Heart left ventricle (tissue), 16 donors: ENCODE measurements around the gene PLA2G12A. TPM values are rescaled to one million over a fixed set of nuclear protein-coding genes. Genes with fewer than 3 reads are reported as not detected.

Source experiments
- ATAC-seq, 4 donors: fragments of 200-7000 bp; cut with Tn5 transposase; one replicate each; pipeline ENCODE4 v1.9.1; 2020 to 2022; ENCODE audit warnings: moderate library complexity in 4 of 4, mild to moderate bottlenecking in 3 of 4, moderate number of reproducible peaks in 1 of 4
- DNase-seq, 5 donors: peaks; one replicate each; pipeline ENCODE4 v3.0.0-alpha.2; 2020
- H3K27ac ChIP-seq, 12 donors: fragments of 200-600 bp; sonication (generic) in 4 of 12; one replicate each; pipeline versions ENCODE4 v1.5.0 to v1.8.0; 2016 to 2022; ENCODE audit warnings: mild to moderate bottlenecking in 2 of 12
- H3K27me3 ChIP-seq, 9 donors: fragments of 200-600 bp; sonication (generic) in 2 of 9; one replicate each; pipeline versions ENCODE4 v1.5.1 to v1.8.0; 2016 to 2022; ENCODE audit warnings: mild to moderate bottlenecking in 3 of 9
- H3K36me3 ChIP-seq, 9 donors: fragments of 200-600 bp; sonication (generic) in 2 of 9; one replicate each; pipeline versions ENCODE4 v1.5.0 to v1.8.0; 2018 to 2022; ENCODE audit warnings: mild to moderate bottlenecking in 2 of 9
- H3K4me1 ChIP-seq, 12 donors: fragments of 200-600 bp; sonication (generic) in 4 of 12; one replicate each; pipeline versions ENCODE4 v1.5.0 to v1.8.0; 2016 to 2022; ENCODE audit warnings: mild to moderate bottlenecking in 3 of 12
- H3K4me3 ChIP-seq, 12 donors: fragments of 200-600 bp; sonication (generic) in 4 of 12; one replicate each; pipeline versions ENCODE4 v1.5.0 to v1.8.0; 2017 to 2022; ENCODE audit warnings: mild to moderate bottlenecking in 9 of 12, moderate library complexity in 4 of 12
- H3K9me3 ChIP-seq, 12 donors: fragments of 200-600 bp; sonication (generic) in 4 of 12; one replicate each; pipeline versions ENCODE4 v1.5.0 to v1.8.0; 2016 to 2022; ENCODE audit warnings: mild to moderate bottlenecking in 1 of 12
- POLR2A ChIP-seq, 2 donors: fragments of 450-650 bp; IDR thresholded peaks; one replicate each; pipeline ENCODE4 v1.6.1; 2017; ENCODE audit warnings: antibody characterized with exemption in 2 of 2, mild to moderate bottlenecking in 2 of 2, moderate library complexity in 2 of 2
- WGBS, 4 donors: extraction: QIAGEN DNeasy Blood & Tissue Kit in 2 of 4; methylation state at CpG; one replicate each; pipeline versions ENCODE4 v1.1.5 to v1.1.7; 2013 to 2018; 5-methylcytosine and 5-hydroxymethylcytosine counted together
- intact Hi-C, 10 donors: fragments of 100-400 bp; cut with DNase I; formaldehyde crosslinking; loops; one replicate each; pipeline versions ENCODE4 v1.11.1 to v1.14.2; 2022
- polyA plus RNA-seq, 2 donors: library from polyadenylated mRNA; stranded (reverse); fragments of 200-250 nt; gene quantifications; one replicate each; pipeline ENCODE4 v1.2.3, GENCODE V29; 2013
- total RNA-seq, 9 donors: library from RNA; depleted of rRNA in 2 of 9; stranded (reverse); fragments of >200 nt in 2 of 9; fragmentation: NEBNext Ultra II Directional in 3 of 9; extraction: Animal tissue kit (Norgen Biotek cat#: 25700) in 3 of 9; gene quantifications; one replicate each; pipeline versions ENCODE4 v1.1.0 to v1.2.4, GENCODE V29; 2016 to 2023
- TF ChIP-seq, protein P1 (sequence below), 12 donors: fragments of 200-600 bp; sonication (generic) in 4 of 12; IDR thresholded peaks; one replicate each; pipeline versions ENCODE4 v1.5.0 to v1.8.0; 2018 to 2022; ENCODE audit warnings: antibody characterized with exemption in 12 of 12, mild to moderate bottlenecking in 5 of 12
- donor health status: ischemic (EF 13 %, LVEDD 7.1; RV severe dilation, severe dysfunction).
- donor health status: healthy with polysubstance abuse.
- donor health status: DM: no; HTN: yes; CAD: no.
- donor health status: DM: no; HTN: no; CAD: no.
- donor health status: ischemic (EF 25% LVEDD 6.9; RV normal size, moderate dysfunction).
- donor health status: ischemic (EF 25% LVEDD 5.7; RV mildly dilated, moderate dysfunction).
- donor health status: healthy.
- donor health status: DM: yes; HTN: yes; CAD: no.
- donor health status: ischemic (EF 35%, LVEDD 5.7; RV mildly dilated, moderate dysfunction).
- donor health status: nonischemic (EF 11% LVEDD 7.7; RV severe dilation, severe dysfunction).
- donor health status: DM: yes; HTN: yes; CAD: no.
- donor health status: PGD.
- donor health status: ischemic (EF 29% LVEDD 5.4; RV normal size, mild dysfunction).
- donor health status: nonischemic (EF 23%, LVEDD 6.1; RV moderate dilation, normal function).

PLA2G12A gene
- total and polyA plus RNA-seq, 11 donors, result 15.7 to 68.5 (median 55.8) TPM

DNA sequence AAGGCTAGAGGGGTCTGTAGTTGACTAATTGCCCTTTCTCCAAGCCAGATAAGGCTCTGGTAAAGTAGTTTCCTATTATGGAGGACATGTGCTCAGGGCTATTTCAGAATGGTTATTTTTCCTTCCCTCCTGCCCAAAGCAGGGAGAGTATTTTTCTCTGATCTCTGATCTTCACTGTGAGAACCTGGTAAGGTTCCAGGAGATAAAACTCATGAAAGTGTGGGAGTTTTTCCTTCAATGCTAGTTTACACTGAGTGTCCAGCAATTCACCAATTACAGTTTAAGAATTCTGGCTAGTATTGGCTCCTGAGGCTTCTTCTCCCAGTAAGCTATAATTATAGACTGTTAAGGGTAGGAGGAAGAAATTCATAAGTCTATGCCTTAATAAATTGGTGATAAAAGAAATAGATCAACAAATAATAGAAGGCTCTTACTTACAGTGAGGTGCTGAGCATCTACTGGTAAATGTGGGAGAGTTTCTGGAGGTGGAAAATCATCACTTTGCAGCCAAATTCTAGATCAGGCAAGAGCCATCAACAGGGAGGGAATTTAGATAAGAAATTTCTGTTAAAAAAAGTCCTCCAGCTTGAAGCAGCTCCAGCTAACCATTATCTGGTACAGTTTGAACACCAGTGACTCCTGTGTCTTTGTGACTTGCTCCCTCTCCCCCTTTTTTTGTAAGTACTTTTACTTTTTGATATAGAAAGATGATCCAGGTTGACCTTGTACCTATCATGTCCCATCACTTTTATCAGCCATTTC lies 57.5 kb downstream of the PLA2G12A start:
- Histone ChIP-seq H3K36me3 (no peaks in the 10 kb centered on the region), H3K27me3 (no peaks in the 10 kb centered on the region), H3K4me3 (no peak overlapping the region), H3K27ac (no peak overlapping the region), H3K9me3 (peaks cover 0 to 12% (median 5%) of the 10 kb centered on the region in 12 donors), H3K4me1 (no peaks in the 10 kb centered on the region)
- DNase-seq (no peak), ATAC-seq (no peak)
- intact Hi-C loops, result no loop called here
- TF ChIP-seq, protein P1, sequence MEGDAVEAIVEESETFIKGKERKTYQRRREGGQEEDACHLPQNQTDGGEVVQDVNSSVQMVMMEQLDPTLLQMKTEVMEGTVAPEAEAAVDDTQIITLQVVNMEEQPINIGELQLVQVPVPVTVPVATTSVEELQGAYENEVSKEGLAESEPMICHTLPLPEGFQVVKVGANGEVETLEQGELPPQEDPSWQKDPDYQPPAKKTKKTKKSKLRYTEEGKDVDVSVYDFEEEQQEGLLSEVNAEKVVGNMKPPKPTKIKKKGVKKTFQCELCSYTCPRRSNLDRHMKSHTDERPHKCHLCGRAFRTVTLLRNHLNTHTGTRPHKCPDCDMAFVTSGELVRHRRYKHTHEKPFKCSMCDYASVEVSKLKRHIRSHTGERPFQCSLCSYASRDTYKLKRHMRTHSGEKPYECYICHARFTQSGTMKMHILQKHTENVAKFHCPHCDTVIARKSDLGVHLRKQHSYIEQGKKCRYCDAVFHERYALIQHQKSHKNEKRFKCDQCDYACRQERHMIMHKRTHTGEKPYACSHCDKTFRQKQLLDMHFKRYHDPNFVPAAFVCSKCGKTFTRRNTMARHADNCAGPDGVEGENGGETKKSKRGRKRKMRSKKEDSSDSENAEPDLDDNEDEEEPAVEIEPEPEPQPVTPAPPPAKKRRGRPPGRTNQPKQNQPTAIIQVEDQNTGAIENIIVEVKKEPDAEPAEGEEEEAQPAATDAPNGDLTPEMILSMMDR (IDR thresholded peaks at IDR 0.05), result no peak
- TF ChIP-seq POLR2A (IDR thresholded peaks at IDR 0.05), result no peak

DNA sequence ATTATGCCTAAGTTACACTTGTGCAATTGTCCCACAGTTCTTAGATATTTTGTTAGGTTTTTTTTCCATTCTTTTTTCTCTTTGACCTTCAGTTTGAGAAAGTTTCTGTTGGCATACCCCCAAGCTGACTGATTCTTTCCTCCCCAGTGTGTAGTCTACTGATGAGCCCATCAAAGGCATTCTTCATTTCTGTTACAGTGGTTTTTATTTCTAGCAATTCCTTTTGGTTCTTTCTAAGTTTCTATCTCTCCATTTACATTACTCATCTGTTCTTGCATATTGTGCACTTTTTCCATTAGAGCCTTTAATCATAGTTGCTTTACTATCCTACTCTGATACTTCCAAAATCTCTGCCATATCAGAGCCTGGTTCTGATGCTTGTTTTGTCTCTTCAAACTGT lies 58.5 kb downstream of the PLA2G12A start:
- H3K27ac ChIP-seq, result no peak overlapping the region
- intact Hi-C loops, result no loop called here
- H3K27me3 ChIP-seq, result no peaks in the 10 kb centered on the region
- no peak for TF ChIP-seq POLR2A (IDR thresholded peaks at IDR 0.05)
- TF ChIP-seq, protein P1 (IDR thresholded peaks at IDR 0.05), result no peak
- ATAC-seq (no peak), DNase-seq (no peak)
- H3K4me3 ChIP-seq, result no peak overlapping the region
- peaks cover 0 to 2% (median 0%) of the 10 kb centered on the region in 12 donors for H3K4me1 ChIP-seq
- no peaks in the 10 kb centered on the region for H3K36me3 ChIP-seq
- peaks cover 0 to 12% (median 5%) of the 10 kb centered on the region in 12 donors for H3K9me3 ChIP-seq

- peaks cover 0 to 10% (median 0%) of the 10 kb centered on the region in 12 donors for H3K4me1 ChIP-seq
- H3K36me3 ChIP-seq, result peaks cover 0 to 32% (median 0%) of the 10 kb centered on the region in 9 donors
- TF ChIP-seq POLR2A (IDR thresholded peaks at IDR 0.05), result no peak
- TF ChIP-seq, protein P1 (IDR thresholded peaks at IDR 0.05), result no peak
- 57 to 68% (median 65%) methylated on average over 5 of the region's 5 CpGs for WGBS, 4 donors
- intact Hi-C loops, result loop anchor here in 2 of 10 donors (10.0 kb wide), 1 partner anchor 241 kb away; no protein-coding TSS in a partner anchor
- peaks cover 0 to 4% (median 0%) of the 10 kb centered on the region in 12 donors for H3K9me3 ChIP-seq
- H3K4me3 ChIP-seq, result no peak overlapping the region
- ATAC-seq (no peak), DNase-seq (no peak)
- no peaks in the 10 kb centered on the region for H3K27me3 ChIP-seq
- H3K27ac ChIP-seq, result no peak overlapping the region
Measured at GRCh38 chr4:109665783-109666485, 63.9 kb downstream of the PLA2G12A start.

- intact Hi-C loops, result loop anchor here in 3 of 10 donors (5.0 to 10.0 kb wide), 2 partner anchors 235 to 238 kb away; no protein-coding TSS in a partner anchor
- peaks cover 0 to 10% (median 0%) of the 10 kb centered on the region in 12 donors for H3K4me1 ChIP-seq
- DNase-seq, result no peak
- H3K27me3 ChIP-seq, result no peaks in the 10 kb centered on the region
- TF ChIP-seq, protein P1 (IDR thresholded peaks at IDR 0.05), result no peak
- no peak for TF ChIP-seq POLR2A (IDR thresholded peaks at IDR 0.05)
- peaks cover 0 to 46% (median 4%) of the 10 kb centered on the region in 9 donors for H3K36me3 ChIP-seq
- no peak overlapping the region for H3K4me3 ChIP-seq
- H3K9me3 ChIP-seq, result no peaks in the 10 kb centered on the region
- H3K27ac ChIP-seq, result no peak overlapping the region
- WGBS, 4 donors, result 57 to 73% (median 66%) methylated on average over 3 of the region's 3 CpGs
- ATAC-seq, result no peak
Measured at GRCh38 chr4:109662771-109663170, 67.1 kb downstream of the PLA2G12A start.
